Colonic mucosa (tissue), 4 donors: Measurements from ENCODE around the gene ALG10. TPM values are rescaled to one million over a fixed set of nuclear protein-coding genes. Genes with fewer than 3 reads are reported as not detected.
A peak's percentile ranks its signal among the peaks of the same experiment; 100 is the strongest.
"Not testable (repeated sequence)": the region's sequence is repeated elsewhere in the genome, so short reads cannot be mapped to it uniquely, and the experiment has no call there.

Experiments used
- DNase-seq: peaks from one replicate; pipeline ENCODE4 v3.0.0-alpha.2; 2020
- H3K27ac ChIP-seq: fragments of 200-600 bp; one replicate; pipeline ENCODE4 v1.8.0; 2021
- H3K27me3 ChIP-seq: fragments of 200-600 bp; one replicate; pipeline ENCODE4 v1.8.0; 2021
- H3K36me3 ChIP-seq: fragments of 200-600 bp; one replicate; pipeline ENCODE4 v1.8.0; 2021
- H3K4me1 ChIP-seq: fragments of 200-600 bp; one replicate; pipeline ENCODE4 v1.8.0; 2021; ENCODE audit warnings: mild to moderate bottlenecking
- H3K4me3 ChIP-seq: fragments of 200-600 bp; one replicate; pipeline ENCODE4 v1.8.0; 2021
- H3K9ac ChIP-seq, 2 donors: one replicate each; pipeline ENCODE4 v1.7.0; 2013; ENCODE audit warnings: control low read depth in 2 of 2, low read depth in 2 of 2, low read length in 2 of 2
- H3K9me3 ChIP-seq: fragments of 200-600 bp; one replicate; pipeline ENCODE4 v1.8.0; 2021
- intact Hi-C: fragments of 100-400 bp; cut with DNase I; formaldehyde crosslinking; loops from one replicate; pipeline ENCODE4 v1.14.1; 2022
- total RNA-seq, 2 donors: library from RNA; stranded (reverse); fragmentation: NEBNext Ultra II Directional in 1 of 2; extraction: Animal tissue kit (Norgen Biotek cat#: 25700) in 1 of 2; gene quantifications; one replicate each; pipeline ENCODE4 v1.2.1, GENCODE V29; 2021
- TF ChIP-seq, protein P1 (sequence below): fragments of 200-600 bp; IDR thresholded peaks from one replicate; pipeline ENCODE4 v1.8.0; 2022; ENCODE audit warnings: antibody characterized with exemption, mild to moderate bottlenecking
- donor health status: healthy.
- donor health status: DM: no; HTN: no; CAD: no.
- donor health status: DM: no; HTN: no; CAD: no.

The ALG10 gene
- total RNA-seq, 2 donors from 2014 or later: 5.6 to 10.2 TPM

DNA sequence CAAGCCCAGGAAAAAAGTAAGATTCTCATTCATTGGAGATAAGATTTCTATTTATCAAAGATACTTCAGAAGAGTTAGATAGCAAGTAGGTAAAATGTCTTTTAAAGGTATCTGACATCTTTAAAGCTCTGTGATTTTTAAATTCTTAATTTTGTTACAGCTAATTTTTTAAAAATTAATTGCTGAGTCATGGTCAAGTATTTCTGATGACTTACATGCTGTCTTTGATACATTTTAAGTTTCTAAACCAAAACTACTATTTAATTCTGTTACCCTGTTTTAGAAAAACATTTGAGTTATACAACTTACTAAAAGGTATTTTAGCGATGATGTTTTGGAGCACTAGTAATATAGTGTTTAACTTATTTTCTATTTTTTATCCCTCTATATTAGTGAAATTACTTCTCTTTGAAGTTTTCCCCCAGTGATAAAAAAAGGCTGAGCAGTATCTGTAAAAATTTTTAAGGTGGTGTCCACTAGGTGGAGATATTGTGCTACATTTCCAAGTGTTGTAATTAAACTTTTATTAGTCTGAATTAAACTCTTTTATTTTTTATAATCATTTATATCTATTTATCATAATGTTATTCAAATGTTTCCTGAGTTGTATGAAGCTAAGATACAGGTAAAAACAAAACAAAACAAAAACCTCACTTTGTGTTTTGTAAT, 11.5 kb downstream of the ALG10 start:
- no peaks in the 10 kb centered on the region for H3K4me1 ChIP-seq
- no peak for DNase-seq
- H3K27me3 ChIP-seq: no peaks in the 10 kb centered on the region
- H3K36me3 ChIP-seq: no peaks in the 10 kb centered on the region
- no peaks in the 10 kb centered on the region for H3K9me3 ChIP-seq
- H3K9ac ChIP-seq: no peak overlapping the region
- no peak overlapping the region for H3K4me3 ChIP-seq
- H3K27ac ChIP-seq: no peak overlapping the region
- TF ChIP-seq, protein P1, sequence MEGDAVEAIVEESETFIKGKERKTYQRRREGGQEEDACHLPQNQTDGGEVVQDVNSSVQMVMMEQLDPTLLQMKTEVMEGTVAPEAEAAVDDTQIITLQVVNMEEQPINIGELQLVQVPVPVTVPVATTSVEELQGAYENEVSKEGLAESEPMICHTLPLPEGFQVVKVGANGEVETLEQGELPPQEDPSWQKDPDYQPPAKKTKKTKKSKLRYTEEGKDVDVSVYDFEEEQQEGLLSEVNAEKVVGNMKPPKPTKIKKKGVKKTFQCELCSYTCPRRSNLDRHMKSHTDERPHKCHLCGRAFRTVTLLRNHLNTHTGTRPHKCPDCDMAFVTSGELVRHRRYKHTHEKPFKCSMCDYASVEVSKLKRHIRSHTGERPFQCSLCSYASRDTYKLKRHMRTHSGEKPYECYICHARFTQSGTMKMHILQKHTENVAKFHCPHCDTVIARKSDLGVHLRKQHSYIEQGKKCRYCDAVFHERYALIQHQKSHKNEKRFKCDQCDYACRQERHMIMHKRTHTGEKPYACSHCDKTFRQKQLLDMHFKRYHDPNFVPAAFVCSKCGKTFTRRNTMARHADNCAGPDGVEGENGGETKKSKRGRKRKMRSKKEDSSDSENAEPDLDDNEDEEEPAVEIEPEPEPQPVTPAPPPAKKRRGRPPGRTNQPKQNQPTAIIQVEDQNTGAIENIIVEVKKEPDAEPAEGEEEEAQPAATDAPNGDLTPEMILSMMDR: peak; percentile 57
- intact Hi-C loops: no loop called here

DNA sequence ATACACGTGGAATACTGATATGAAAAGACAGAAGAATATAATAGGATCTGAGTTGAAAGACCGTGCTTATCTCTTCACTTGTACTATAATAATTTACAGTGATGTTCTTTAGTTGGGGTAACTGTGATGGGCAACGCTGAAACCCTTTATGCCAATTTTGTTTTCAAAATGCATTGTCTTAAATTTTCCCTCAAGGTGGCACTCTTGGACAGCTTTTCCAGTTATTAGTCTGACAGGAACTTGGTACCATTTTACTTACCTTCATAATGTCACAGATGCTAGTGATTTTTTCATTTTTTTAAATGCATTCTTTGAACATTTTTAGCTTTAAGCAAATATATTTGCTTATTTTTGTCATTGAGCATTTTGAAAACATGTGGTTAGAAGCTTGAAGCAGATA, 16.1 kb downstream of the ALG10 start:
- H3K27ac ChIP-seq, H3K9ac ChIP-seq, H3K36me3 ChIP-seq, H3K9me3 ChIP-seq, H3K4me3 ChIP-seq, H3K27me3 ChIP-seq, intact Hi-C loops, H3K4me1 ChIP-seq, DNase-seq: not testable (repeated sequence)

DNA sequence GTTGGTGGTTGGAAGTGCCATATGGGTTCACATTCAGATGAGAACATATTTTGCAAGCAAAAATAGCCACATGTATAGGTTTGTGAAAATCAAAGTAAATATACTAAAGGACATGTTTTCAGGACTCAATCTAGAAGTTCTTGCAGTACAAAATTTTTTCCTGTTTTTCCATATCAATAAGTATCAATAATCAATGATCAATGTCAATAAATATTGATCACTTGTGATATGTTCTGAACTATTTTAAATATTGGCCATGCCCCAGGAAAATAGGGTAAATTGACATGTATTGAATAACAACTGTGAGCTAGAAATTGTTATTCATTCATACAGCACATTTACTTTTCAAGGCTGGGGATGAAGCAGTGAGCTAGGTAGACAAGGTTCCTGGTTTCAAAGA, 24.3 kb downstream of the ALG10 start:
- TF ChIP-seq, protein P1: no peak
- no peaks in the 10 kb centered on the region for H3K36me3 ChIP-seq
- no peak overlapping the region for H3K27ac ChIP-seq
- H3K9ac ChIP-seq: no peak overlapping the region
- no peak overlapping the region for H3K4me3 ChIP-seq
- H3K4me1 ChIP-seq: no peaks in the 10 kb centered on the region
- intact Hi-C loops: no loop called here
- no peak for DNase-seq
- H3K9me3 ChIP-seq: no peaks in the 10 kb centered on the region
- H3K27me3 ChIP-seq: no peaks in the 10 kb centered on the region

DNA sequence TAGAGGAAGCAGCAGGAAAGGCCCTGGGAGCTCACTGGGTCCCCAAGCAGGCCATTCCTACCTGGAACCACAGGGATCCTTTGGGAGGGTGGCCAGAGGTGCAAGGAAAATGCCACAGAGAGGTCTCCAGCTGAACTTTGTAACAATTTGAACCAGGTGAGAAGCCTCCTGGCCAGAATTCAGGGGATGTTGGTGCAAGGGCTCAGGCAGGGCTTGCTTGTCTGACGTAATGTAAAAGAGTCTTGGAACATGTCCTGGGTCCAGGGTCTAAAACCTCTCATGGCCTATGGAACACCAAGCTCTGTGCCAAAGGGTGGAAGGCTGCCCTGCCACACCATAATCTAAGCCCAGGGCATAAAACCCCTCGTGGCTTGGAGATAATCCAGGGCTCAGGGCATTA, 25.6 kb downstream of the ALG10 start:
- H3K9me3 ChIP-seq, H3K36me3 ChIP-seq, H3K27me3 ChIP-seq, H3K4me3 ChIP-seq, intact Hi-C loops, H3K27ac ChIP-seq, DNase-seq, H3K4me1 ChIP-seq, H3K9ac ChIP-seq: not testable (repeated sequence)

DNA sequence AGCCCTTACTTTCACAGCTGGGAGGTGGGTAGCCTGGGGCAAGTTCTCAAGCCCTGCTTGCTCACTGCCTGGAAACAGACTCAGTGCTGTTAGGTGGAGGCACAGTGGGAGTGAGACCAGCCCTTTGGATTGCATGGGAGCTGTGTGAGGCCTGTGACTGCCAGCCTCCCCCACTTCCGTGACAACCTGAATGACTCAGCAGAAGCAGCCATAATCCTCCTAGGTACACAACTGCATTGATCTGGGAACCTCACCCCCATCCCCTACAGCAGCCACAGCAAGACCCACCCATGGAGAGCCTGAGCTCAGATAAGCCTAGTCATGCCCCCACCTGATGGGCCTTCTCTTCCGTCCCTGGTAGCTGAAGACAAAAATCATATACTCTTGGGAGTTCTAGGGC, 26.4 kb downstream of the ALG10 start:
- no peak for DNase-seq
- Histone ChIP-seq H3K27me3 (no peaks in the 10 kb centered on the region), H3K4me1 (no peaks in the 10 kb centered on the region), H3K9me3 (no peaks in the 10 kb centered on the region), H3K36me3 (no peaks in the 10 kb centered on the region), H3K27ac (no peak overlapping the region), H3K9ac (no peak overlapping the region), H3K4me3 (no peak overlapping the region)
- TF ChIP-seq, protein P1: no peak
- intact Hi-C loops: no loop called here

DNA sequence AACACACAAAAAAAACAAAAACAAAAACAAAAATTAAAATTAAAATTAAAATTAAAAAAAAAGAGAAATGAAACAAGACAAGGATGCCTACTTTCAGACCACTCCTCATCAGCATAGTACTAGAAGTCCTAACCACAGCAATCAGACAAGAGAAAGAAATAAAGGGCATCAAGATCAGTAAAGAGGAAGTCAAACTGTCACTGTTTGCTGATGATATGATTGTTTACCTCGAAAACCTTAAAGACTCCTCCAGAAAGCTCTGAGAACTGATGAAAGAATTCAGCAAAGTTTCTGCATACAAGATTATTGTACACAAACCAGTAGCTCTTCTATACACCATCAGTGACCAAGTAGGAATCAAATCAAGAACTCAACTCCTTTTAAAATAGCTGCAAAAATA, 29.2 kb downstream of the ALG10 start:
- Histone ChIP-seq H3K27ac (no peak overlapping the region), H3K9ac (no peak overlapping the region), H3K4me1 (no peaks in the 10 kb centered on the region), H3K27me3 (no peaks in the 10 kb centered on the region), H3K9me3 (no peaks in the 10 kb centered on the region), H3K36me3 (no peaks in the 10 kb centered on the region), H3K4me3 (no peak overlapping the region)
- TF ChIP-seq, protein P1: no peak
- intact Hi-C loops: no loop called here
- DNase-seq: no peak
